ENCODE data around the gene ANTXR2.

ANTXR2 gene

GRCh38 chr4:79871961-79872360 is 201.1 kb downstream of the ANTXR2 start:
- DNase-seq (ENCODE audit: low read depth, low spot score): no peak

- DNase-seq (ENCODE audit: low read depth, low spot score): no peak
Measured at GRCh38 chr4:79869597-79870237, 203.3 kb downstream of the ANTXR2 start.

- no peak for DNase-seq (ENCODE audit: low read depth, low spot score)
Measured at GRCh38 chr4:79865201-79865597, 207.8 kb downstream of the ANTXR2 start.

- DNase-seq (ENCODE audit: low read depth, low spot score): no peak
Measured at GRCh38 chr4:79864500-79865200, 208.4 kb downstream of the ANTXR2 start.

- DNase-seq (ENCODE audit: low read depth, low spot score): no peak
Measured at GRCh38 chr4:79863333-79863732, 209.7 kb downstream of the ANTXR2 start.

- no peak for DNase-seq (ENCODE audit: low read depth, low spot score)
Measured at GRCh38 chr4:79862821-79863220, 210.2 kb downstream of the ANTXR2 start.

GRCh38 chr4:79857811-79858210 is 215.2 kb downstream of the ANTXR2 start:
- DNase-seq (ENCODE audit: low read depth, low spot score): no peak

- DNase-seq (ENCODE audit: low read depth, low spot score): no peak
Measured at GRCh38 chr4:79856196-79856595, 216.8 kb downstream of the ANTXR2 start.

- no peak for DNase-seq (ENCODE audit: low read depth, low spot score)
Measured at GRCh38 chr4:79854856-79855502, 218.1 kb downstream of the ANTXR2 start.

- no peak for DNase-seq (ENCODE audit: low read depth, low spot score)
Measured at GRCh38 chr4:79852305-79852730, 220.7 kb downstream of the ANTXR2 start.

- DNase-seq (ENCODE audit: low read depth, low spot score): no peak
Measured at GRCh38 chr4:79851625-79852304, 221.3 kb downstream of the ANTXR2 start.
